Measurements from ENCODE around the gene C2CD2. TPM values are rescaled to one million over a fixed set of nuclear protein-coding genes. Genes with fewer than 3 reads are reported as not detected.

C2CD2 gene
- total RNA-seq, 1 experiment from 2014 or later, result 9.2 TPM

GRCh38 chr21:41859297-41859980 is 94.4 kb downstream of the C2CD2 start:
- H3K27ac ChIP-seq (ENCODE audit: low read depth, low read length, poor library complexity, severe bottlenecking), result no peak overlapping the region
- H3K4me1 ChIP-seq (ENCODE audit: insufficient read depth, low read length, poor library complexity, severe bottlenecking), result no peaks in the 10 kb centered on the region
- no TSS peak for BruUV-seq (replicated peaks)
- H3K27me3 ChIP-seq (replicated peaks; ENCODE audit: insufficient read depth, low read depth, low read length, poor library complexity), result no peaks in the 10 kb centered on the region
- no peaks in the 10 kb centered on the region for H3K9me3 ChIP-seq (ENCODE audit: low read depth, low read length, poor library complexity, severe bottlenecking)
- peaks cover 4% of the 10 kb centered on the region for H3K36me3 ChIP-seq (ENCODE audit: insufficient read depth, low read length, poor library complexity, severe bottlenecking)
- H3K4me3 ChIP-seq (ENCODE audit: low read depth, low read length, poor library complexity, severe bottlenecking), result no peak overlapping the region
- ChIA-PET CTCF (interaction anchor here (0.5 kb wide), 2 partner anchors 166 to 512 kb away, joined by 4 to 9 read pairs; no protein-coding TSS in a partner anchor), POLR2A (ENCODE audit: low non-redundant PET) (no interaction called here)
- TF ChIP-seq CTCF (conservative IDR thresholded peaks at IDR 0.05; ENCODE audit: low read depth, low read length) (no peak), EZH2 (IDR thresholded peaks at IDR 0.05; ENCODE audit: borderline replicate concordance, low read depth, low read length, poor library complexity, severe bottlenecking) (no peak)
- no peak for DNase-seq (ENCODE audit: low spot score)
- intact Hi-C loops (cut with micrococcal nuclease; ENCODE audit: unreplicated experiment), result no loop called here

- H3K27me3 ChIP-seq (replicated peaks; ENCODE audit: insufficient read depth, low read depth, low read length, poor library complexity), result no peaks in the 10 kb centered on the region
- no peak for TF ChIP-seq CTCF (conservative IDR thresholded peaks at IDR 0.05; ENCODE audit: low read depth, low read length)
- no peak for TF ChIP-seq EZH2 (IDR thresholded peaks at IDR 0.05; ENCODE audit: borderline replicate concordance, low read depth, low read length, poor library complexity, severe bottlenecking)
- H3K4me1 ChIP-seq (ENCODE audit: insufficient read depth, low read length, poor library complexity, severe bottlenecking), result no peaks in the 10 kb centered on the region
- no peak overlapping the region for H3K4me3 ChIP-seq (ENCODE audit: low read depth, low read length, poor library complexity, severe bottlenecking)
- CTCF ChIA-PET, result no interaction called here
- POLR2A ChIA-PET (ENCODE audit: low non-redundant PET), result no interaction called here
- DNase-seq (ENCODE audit: low spot score), result no peak
- intact Hi-C loops (cut with micrococcal nuclease; ENCODE audit: unreplicated experiment), result no loop called here
- H3K36me3 ChIP-seq (ENCODE audit: insufficient read depth, low read length, poor library complexity, severe bottlenecking), result peaks cover 4% of the 10 kb centered on the region
- no peak overlapping the region for H3K27ac ChIP-seq (ENCODE audit: low read depth, low read length, poor library complexity, severe bottlenecking)
- H3K9me3 ChIP-seq (ENCODE audit: low read depth, low read length, poor library complexity, severe bottlenecking), result no peaks in the 10 kb centered on the region
- no TSS peak for BruUV-seq (replicated peaks)
Measured at GRCh38 chr21:41858466-41859296, 95.1 kb downstream of the C2CD2 start.

- no peak overlapping the region for H3K4me3 ChIP-seq (ENCODE audit: low read depth, low read length, poor library complexity, severe bottlenecking)
- no peaks in the 10 kb centered on the region for H3K27me3 ChIP-seq (replicated peaks; ENCODE audit: insufficient read depth, low read depth, low read length, poor library complexity)
- no peaks in the 10 kb centered on the region for H3K4me1 ChIP-seq (ENCODE audit: insufficient read depth, low read length, poor library complexity, severe bottlenecking)
- BruUV-seq (replicated peaks), result no TSS peak
- TF ChIP-seq EZH2 (IDR thresholded peaks at IDR 0.05; ENCODE audit: borderline replicate concordance, low read depth, low read length, poor library complexity, severe bottlenecking) (no peak), CTCF (conservative IDR thresholded peaks at IDR 0.05; ENCODE audit: low read depth, low read length) (no peak)
- POLR2A ChIA-PET (ENCODE audit: low non-redundant PET), result no interaction called here
- intact Hi-C loops (cut with micrococcal nuclease; ENCODE audit: unreplicated experiment), result no loop called here
- no peaks in the 10 kb centered on the region for H3K9me3 ChIP-seq (ENCODE audit: low read depth, low read length, poor library complexity, severe bottlenecking)
- DNase-seq (ENCODE audit: low spot score), result no peak
- CTCF ChIA-PET, result interaction anchor here (0.6 kb wide), 1 partner anchor 268 kb away, joined by 3 read pairs; no protein-coding TSS in a partner anchor
- peaks cover 4% of the 10 kb centered on the region for H3K36me3 ChIP-seq (ENCODE audit: insufficient read depth, low read length, poor library complexity, severe bottlenecking)
- no peak overlapping the region for H3K27ac ChIP-seq (ENCODE audit: low read depth, low read length, poor library complexity, severe bottlenecking)
Measured at GRCh38 chr21:41857771-41858300, 96.0 kb downstream of the C2CD2 start.
